Skin of body (tissue), 2 donors: ENCODE data around the gene THBS2. TPM values are rescaled to one million over a fixed set of nuclear protein-coding genes. Genes with fewer than 3 reads are reported as not detected.
"Not testable (repeated sequence)": the region's sequence is repeated elsewhere in the genome, so short reads cannot be mapped to it uniquely, and the experiment has no call there.

ENCODE experiments used
- DNase-seq: peaks from one replicate; lab custom pipeline; 2025; lab: John Stamatoyannopoulos, UW
- total RNA-seq: library from RNA; depleted of rRNA; stranded (reverse); fragments of >200 nt; gene quantifications from one replicate; pipeline ENCODE4 v1.2.3, GENCODE V29; 2014

THBS2 gene
- total RNA-seq, 1 donor from 2014 or later = 393 TPM

DNA sequence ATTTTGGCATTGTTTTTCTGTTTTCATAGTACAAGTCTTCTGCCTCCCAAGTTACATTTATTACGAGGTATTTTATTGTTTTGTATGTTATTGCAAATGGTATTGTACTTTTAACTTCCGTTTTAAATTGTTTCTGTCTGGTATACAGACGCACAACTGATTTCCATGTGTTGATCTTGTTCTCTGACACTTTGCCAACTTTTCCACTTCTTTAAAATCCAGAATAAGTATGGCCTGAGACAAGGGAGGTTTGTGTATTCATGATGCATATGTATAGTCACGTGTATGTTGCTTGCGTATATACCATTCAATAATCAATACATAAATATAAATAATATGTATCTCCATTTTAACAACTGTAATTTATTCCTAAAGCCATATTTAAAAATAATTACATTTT is 41.2 kb downstream of the THBS2 start:
- peak; percentile 72 for DNase-seq

DNA sequence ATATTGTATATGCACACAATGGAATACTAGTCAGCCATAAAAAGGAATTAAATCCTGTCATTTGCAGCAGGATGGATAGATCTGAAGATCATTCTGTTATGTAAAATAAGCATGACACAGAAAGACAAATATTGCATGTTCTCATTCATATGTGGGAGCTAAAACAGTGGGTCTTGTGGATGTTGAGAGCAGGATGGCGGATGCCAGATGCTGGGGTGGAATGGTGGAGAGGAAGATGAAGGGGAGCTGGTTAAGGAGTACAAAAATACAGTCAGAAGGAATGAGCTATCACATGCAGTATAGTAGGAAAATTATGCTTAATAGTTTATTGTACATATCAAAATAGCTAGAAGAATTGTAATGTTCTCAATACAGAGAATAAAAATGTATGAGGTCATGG is 41.8 kb downstream of the THBS2 start:
- no peak for DNase-seq

DNA sequence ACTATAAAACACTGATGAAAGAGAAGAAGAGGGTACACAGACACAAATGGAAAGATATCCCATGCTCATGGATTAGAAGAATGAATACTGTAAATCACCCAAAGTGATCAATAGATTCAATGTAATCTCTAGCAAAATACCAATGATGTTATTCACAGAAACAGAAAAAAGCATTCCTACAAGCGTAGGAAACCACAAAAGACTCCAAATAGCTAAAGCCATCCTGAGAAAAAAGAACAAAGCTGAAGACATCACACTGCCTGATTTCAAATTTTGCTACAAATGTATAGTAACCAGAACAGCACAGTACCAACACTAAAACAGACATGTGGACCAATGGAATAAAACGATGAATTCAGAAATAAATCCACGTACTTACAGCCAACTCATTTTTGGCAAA is 43.0 kb downstream of the THBS2 start:
- no peak for DNase-seq

DNA sequence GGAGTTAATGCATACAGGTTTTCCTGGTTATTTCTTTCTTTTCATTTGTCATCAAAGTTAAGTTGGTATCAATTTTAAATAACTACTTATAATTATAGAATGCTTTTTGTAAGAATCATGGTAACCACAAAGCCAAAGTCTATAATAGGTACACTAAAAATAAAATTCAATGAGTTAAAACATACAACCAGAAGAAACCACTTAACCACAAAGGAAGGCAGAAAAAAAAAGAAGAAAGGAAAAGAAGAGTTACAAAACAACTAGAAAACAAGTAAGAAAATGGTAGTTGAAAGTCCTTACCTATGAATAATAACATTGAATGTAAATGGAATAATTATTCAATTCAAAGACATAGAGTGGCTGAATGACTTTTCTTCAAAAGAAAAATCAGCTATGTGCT is 45.6 kb downstream of the THBS2 start:
- DNase-seq = no peak

DNA sequence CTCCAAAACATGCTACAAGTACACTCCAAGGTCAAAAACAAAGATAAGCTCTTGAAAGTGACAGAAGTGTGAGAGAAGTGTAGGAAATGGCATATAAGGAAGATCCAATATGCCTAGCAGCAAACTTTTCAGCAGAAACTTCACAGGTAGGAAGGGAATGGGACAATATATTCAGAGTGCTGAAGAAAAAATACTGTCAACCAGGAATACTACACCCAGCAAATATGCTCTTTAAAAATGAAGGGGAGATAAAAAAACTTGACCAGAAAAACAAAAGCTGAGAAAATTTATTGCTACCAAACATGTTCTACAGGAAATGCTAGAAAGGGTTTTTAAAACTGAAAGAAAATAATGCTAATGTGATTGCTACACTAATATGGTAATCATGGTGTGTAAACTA is 46.2 kb downstream of the THBS2 start:
- no peak for DNase-seq

DNA sequence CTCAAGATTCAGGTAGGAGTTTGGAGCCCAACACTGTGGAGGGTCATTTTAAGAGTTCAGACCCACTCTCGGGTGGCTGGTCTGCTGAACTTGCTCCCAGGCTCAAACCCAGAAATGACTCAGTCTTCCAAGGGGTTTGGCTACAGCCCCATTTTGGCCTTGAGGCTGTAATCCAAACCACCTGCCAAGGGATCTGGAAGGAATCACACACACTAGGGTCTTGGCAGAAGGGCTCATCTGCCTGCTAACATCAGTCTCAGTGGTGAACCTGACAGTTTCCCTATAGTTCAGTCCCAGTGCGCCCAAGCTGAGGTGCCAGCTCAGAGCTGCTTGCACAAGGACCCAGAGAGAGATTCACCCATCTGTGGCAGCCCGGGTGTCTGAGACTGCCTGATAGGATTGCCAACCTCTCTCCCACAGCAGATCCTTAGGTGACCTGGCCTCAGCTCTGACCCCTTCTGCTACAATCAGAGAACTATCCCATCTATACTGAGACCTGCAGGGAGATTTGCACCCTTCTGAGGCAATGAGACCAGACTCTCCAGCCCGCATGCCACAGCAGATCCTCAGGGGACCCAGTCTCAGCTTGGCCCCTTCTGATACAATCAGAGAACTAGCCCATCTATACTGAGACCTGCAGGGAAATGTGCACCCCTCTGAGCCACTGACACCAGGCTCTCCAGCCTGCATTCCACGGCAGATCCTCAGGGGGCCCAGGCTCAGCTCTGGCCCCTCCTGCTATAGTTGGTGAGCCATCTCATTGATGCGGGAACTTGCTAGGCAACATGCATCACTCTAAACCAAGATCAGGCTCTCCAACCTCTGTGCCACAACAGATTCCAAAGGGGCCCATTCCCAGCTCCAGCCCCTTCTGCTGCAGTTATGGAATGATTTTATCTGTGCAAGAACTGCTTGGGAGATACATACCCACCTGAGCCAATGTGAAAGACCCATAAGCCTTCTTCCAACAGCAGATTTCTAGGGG is 48.2 kb downstream of the THBS2 start:
- DNase-seq = no peak

DNA sequence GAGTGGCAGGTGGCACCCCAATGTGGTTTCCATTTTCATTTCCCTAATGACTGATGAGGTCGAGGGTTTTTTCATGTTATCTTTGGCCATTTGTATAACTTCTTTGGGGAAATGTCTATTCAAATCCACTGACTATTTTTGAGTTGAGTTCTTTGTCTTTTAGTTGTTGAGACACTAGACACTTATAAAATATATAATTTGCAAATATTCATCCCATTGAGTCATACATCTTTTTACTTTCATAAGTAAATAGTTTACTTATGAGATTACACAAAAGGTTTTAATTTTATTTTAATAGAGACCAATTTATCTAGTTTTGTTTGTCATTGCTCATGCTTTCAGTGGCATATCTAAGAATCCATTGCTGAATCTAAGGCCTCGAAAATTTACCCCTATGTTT is 49.5 kb downstream of the THBS2 start:
- DNase-seq = no peak

DNA sequence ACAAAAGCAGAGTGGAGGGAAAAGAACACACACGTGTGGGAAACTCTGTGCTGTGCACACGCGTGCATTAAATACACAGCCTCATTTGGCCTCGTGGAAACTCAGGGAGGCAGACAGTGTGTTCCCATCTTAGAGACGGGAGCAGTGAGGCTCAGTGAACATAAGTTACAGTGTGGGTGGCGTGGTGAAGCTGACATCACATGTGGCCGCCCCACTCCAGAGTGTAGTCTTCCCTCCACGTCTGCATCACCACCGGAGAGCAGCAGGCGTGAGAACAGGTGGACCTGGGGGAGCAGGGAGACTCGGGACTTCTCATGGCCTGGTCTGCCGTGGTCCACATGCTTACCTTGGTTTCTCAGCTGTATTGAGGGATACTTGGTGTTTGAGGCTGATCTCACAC is 51.7 kb downstream of the THBS2 start:
- DNase-seq = no peak

DNA sequence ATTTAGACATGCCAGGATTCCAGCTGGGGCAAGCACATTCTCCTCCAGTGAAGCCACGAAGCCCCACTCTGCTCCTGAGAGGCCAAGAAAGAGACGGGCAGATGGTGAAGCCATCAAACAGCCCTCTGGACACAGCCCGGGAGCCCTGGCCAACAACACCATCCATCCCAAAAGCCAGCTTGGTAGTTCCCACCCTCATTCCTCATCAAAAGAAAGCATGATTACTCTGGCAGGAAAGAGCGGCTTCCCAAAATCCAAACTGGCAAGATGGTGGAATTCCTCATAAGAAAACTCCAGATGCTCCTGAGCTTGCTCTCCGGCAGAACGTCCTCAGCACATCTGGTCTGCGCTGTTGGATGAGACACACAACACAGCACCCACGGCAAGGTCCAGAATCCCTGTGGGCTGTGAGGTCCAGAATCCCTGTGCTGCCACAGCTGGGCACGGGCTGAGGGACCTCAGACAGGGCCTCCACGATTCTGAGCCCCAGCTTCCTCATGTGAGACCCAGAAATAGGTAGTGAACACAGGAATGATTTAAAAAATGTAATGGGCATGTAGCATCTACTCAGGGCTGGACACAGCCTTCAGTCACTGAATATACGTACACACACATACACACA is 52.6 kb downstream of the THBS2 start:
- no peak for DNase-seq

DNA sequence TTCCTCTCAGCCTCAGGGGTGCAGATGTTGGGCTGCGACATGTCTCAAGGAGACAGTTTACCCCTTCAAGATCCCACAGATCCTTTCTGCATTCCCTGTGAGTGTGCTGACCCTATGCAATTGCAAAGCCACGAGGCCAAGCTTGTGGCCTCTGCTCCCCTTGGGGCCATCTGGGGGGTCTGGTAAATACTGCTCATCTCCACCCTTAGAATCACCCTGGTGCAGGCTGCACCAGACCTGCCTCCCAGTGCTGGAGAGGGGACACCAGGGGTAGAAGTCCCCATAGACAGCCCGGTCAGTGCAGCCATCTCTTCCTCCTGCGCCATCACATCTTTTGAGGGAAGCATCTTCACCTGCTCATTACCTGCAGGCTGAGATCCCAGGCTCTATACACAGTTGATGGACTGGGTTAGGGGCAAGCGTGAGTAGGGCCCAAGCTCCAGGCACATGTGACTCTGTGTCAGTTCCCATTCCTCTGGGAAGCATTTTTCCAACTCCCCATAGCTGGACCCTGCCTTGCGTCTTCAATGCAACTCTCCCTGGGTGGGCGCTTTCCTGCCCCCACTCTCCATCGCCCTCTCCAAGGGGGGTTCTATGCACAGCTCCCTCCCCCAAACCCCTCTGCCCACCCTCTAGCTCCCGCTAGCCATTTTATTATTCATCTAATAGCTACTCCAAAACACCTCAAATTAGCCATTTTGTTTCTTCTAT is 53.9 kb downstream of the THBS2 start:
- no peak for DNase-seq

DNA sequence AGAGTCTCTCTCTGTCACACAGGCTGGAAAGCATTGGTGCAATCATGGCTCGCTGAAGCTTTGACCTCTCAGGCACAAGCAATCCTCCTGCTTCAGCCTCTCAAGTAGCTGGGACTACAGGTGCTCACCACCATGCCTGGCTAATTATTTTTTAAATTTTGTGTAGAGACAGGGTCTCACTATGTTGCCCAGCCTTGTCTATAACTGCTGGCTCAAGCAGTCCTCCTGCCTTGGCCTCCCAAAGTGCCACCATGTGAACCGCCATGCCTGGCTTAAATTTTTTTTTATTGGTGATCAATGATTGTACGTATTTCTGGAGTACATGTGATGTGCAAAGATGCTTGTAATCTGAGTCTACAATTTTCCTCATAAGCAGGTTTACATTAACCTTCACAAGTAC is 54.8 kb downstream of the THBS2 start:
- DNase-seq = no peak

DNA sequence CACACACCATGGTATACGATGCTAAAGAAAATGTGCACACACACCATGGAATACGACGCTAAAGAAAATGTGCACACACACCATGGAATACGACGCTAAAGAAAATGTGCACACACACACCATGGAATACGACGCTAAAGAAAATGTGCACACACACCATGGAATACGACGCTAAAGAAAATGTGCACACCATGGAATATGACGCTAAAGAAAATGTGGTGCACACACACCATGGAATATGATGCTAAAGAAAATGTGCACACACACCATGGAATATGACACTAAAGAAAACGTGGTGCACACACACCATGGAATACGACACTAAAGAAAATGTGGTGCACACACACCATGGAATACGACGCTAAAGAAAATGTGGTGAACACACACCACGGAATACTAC is 55.7 kb downstream of the THBS2 start:
- DNase-seq = not testable (repeated sequence)

DNA sequence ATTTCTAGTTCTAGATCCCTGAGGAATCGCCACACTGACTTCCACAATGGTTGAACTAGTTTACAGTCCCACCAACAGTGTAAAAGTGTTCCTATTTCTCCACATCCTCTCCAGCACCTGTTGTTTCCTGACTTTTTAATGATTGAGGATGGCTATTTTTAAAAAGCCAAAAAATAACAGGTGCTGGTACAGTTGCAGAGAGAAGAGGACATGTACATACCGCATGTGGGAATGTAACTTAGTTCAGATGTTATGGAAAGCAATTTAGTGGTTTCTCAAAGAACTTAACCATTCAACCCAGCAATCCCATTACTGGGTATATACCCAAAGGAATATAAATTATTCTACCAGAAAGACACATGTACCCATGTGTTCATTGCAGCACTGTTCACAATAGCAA is 57.4 kb downstream of the THBS2 start:
- not testable (repeated sequence) for DNase-seq

DNA sequence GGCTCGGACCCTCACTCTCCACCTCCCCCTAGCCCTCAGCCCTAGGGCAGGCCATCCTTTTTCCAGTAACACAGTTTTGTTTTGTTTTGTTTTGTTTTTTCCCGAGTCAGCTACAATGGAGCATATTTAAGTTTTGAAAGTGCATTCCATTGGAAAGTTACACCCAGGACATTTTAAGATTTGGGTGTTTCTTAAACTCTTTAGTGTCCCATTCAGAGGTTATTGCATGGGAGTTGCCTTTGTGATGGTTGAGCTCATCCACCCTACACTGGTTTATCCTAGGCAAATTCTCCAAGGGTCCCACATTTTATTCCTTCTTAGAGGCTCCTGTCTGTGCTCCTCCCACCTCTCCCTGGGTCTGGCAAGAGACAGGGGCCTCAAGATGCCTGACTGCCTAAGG is 58.9 kb downstream of the THBS2 start:
- no peak for DNase-seq

DNA sequence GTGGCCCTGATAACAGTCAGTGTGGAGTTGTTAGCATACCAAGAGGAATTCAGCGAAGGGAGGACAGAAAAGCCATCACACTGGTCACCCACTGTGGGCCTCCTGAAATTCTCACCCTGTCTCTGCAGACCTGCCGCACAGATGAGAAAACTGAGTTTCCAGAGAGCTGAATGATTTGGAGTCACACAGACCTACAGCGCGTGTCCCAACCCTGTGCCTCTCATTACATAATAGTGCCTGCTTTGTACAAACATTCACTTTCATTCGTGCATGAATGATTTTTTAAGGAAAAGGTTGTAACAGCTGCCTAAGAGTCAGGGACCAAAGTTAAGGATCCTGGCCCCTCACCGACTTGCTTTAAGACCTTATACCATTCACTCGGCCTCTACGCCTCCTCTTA is 62.7 kb downstream of the THBS2 start:
- DNase-seq = no peak

DNA sequence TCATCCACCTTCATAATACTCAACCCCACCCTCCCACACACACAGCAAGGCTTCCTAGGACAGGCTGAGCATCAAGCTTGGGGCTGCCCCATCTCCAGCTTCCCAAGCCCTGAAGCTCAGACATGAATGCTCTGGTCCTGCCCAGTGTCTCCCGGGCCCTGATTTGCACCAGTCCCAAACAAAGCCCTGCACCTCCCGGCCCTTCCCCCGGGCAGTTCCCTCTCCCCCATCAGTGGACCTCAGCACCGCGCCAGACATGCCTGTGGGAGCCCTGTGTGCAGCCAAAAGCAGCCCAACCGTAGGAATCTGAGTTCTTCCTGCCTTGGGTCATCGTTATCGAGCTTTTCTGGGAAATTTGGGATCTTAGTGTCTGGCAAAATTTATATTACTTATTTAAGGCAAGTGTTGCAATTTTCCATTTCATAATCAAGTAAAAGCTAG is 63.5 kb downstream of the THBS2 start:
- peak; percentile 62 for DNase-seq

DNA sequence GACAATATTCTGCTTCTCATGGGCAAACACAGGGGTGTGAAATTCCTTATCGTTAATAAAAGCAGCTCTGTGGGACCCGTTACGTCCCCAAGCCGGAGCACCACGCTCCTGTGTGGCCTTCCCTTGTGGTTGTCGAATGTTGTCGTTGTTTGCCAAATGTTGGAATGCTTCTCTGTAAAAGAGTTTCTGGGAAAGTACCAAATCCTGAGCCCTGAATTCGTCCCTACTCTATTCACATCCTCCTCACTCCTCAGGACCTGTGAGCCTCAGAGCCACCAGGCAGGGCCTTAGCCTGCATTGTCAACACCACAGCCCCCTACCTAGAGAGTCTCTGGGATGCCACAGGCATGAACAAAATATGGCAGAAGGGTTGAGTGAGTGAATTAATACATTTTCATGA is 64.0 kb downstream of the THBS2 start:
- no peak for DNase-seq

DNA sequence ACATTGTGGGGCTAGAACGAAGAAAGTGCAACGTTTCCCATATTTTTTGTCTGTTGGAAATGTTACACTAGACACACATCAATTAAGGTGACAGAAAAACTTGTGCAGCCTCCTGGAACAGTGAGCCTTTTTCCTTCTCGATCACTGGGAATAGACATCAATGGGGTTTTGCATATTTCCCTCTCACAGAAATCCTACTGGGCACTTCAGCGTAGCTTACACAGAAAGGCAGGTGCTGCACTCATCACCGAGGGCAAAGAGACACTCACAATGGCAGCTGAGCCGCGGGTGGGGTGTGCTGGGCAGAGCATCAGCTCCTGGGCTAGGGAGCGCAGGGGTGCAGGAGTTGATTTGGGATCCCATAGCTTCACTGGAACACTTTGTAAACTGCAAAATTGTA is 64.5 kb downstream of the THBS2 start:
- DNase-seq = no peak

DNA sequence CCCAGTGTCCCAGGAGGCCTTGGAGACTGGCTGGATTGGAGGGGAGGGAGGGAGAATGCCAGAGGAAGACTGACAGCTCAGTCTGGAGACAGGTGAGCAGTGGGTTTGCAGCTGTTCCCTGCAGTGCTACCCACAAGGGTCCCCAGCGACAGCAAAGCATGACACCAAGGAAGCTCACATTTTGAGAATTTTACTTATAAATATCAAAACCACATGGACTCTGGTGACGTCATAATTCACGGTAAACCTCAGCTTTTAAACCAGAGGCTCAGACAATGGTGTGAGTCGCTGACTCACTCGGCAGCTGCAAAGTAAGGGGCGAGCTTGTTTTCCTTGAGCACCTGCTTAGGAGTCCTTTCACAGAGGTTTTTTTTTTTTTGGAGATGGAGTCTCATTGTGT is 65.2 kb downstream of the THBS2 start:
- no peak for DNase-seq

DNA sequence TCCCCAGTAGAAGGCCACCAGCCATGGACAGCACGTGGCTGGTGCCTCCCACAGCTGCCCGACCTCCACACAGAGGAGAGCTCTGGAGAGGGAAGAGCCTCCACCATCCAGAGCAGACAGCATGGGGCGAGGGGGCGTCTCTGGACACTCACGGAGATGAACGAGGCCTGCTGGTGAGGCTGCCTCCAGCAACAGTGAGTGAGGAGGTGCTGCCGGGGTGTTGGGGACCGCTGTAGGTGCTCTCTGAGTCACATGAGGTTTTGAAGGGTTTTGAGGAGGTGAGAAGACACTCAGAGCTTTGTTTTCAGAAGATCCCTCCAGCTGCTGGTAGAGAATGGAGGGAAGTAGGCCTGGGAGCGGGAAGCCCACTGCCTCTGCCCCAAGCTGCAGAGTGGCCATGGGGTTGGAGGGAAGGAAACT is 65.6 kb downstream of the THBS2 start:
- no peak for DNase-seq

DNA sequence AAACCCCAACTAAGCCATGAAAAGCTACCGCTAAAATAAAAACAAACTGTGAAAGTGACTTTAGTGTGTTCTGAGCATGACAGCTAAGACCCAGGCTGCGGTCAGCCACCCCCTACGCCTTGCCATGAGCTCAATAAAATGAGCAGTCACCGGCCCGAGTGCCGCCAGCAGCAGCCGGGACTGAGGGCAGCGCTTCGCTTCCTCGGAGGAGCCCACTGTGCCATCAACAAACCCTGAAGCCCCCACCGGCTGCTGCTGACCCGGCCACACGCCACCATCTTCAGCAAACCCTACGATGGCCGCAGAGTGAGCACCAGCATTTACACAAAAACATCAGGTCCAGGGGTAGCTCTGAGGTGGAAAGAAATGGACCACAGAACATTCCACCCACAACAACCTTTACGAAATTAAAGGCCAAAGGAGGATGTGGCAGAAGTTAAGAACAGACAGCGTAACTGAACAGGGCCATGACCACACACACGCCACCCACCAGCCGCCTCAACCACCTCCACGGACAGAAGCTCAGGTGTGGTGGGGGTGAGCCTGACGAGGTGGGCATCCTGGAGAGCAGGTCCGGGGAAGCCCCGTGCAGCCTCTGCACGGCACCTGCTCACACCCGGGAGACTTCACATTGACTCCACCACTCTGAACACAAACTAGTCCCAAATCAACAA is 67.0 kb downstream of the THBS2 start:
- DNase-seq = no peak
